SK-N-SH (cell line): ENCODE results near the gene MYD88. TPM values are rescaled to one million over a fixed set of nuclear protein-coding genes. Genes with fewer than 3 reads are reported as not detected.

Experiments
- CTCF ChIA-PET: fragments of 300-600, 350-600 bp; formaldehyde crosslinking; extraction: SDS; loops from one replicate; lab custom pipeline; 2021; lab: Yijun Ruan, JAX
- POLR2A ChIA-PET: fragments of 350-600 bp; sonication (Branson Sonifier 250); formaldehyde crosslinking; extraction: SDS; loops from one replicate; lab custom pipeline; 2020; ENCODE audit warnings: antibody characterized with exemption, inconsistent platforms; lab: Yijun Ruan, JAX
- DNase-seq: peaks from one replicate; pipeline ENCODE4 v3.0.0; 2012
- H2AFZ ChIP-seq: fragments of 200-600 bp; sonication (generic); 2 replicates; pipeline ENCODE4 v1.8.1; 2016; ENCODE audit warnings: antibody characterized with exemption, mild to moderate bottlenecking, low read depth
- H3F3A ChIP-seq: fragments of 200-600 bp; sonication (generic); replicated peaks from 2 replicates; pipeline ENCODE3; 2016; ENCODE audit warnings: antibody characterized with exemption, mild to moderate bottlenecking; ENCODE audit not compliant: insufficient read depth
- H3K27ac ChIP-seq, 2 experiments: fragments of 200-500 bp in 1 of 2; fragments of 200-600 bp in 1 of 2; sonication (Bioruptor generic) in 1 of 2; sonication (generic), shearing (Covaris generic) in 1 of 2; 2 replicates each; pipeline versions ENCODE4 v1.5.1 to v1.6.1; 2014 to 2016; ENCODE audit warnings: low read depth in 2 of 2, inconsistent platforms in 1 of 2, low read length in 1 of 2, mild to moderate bottlenecking in 1 of 2, mixed read lengths in 1 of 2
- H3K27me3 ChIP-seq: fragments of 200-600 bp; sonication (generic), shearing (Covaris generic); 2 replicates; pipeline ENCODE4 v1.6.1; 2016; ENCODE audit warnings: mixed run types; ENCODE audit not compliant: insufficient read depth
- H3K36me3 ChIP-seq, 2 experiments: fragments of 200-500 bp in 1 of 2; fragments of 200-600 bp in 1 of 2; sonication (Bioruptor generic) in 1 of 2; sonication (generic) in 1 of 2; replicated peaks in 1 of 2; 2 replicates each; pipeline versions ENCODE3 to v1.5.1; 2014 to 2016; ENCODE audit warnings: low read length in 1 of 2, mild to moderate bottlenecking in 1 of 2; ENCODE audit not compliant: insufficient read depth in 2 of 2, control insufficient read depth in 1 of 2
- H3K4me1 ChIP-seq, 2 experiments: fragments of 200-500 bp in 1 of 2; fragments of 200-600 bp in 1 of 2; sonication (Bioruptor generic) in 1 of 2; sonication (generic), shearing (Covaris generic) in 1 of 2; 2 replicates each; pipeline versions ENCODE4 v1.5.1 to v1.6.1; 2014 to 2016; ENCODE audit warnings: low read depth in 1 of 2, low read length in 1 of 2, mixed run types in 1 of 2; ENCODE audit not compliant: insufficient read depth in 2 of 2, control insufficient read depth in 1 of 2
- H3K4me2 ChIP-seq: fragments of 200-600 bp; sonication (generic), shearing (Covaris generic); 2 replicates; pipeline ENCODE4 v1.6.1; 2017; ENCODE audit warnings: mixed run types
- H3K4me3 ChIP-seq, 2 experiments: fragments of 200-500 bp in 1 of 2; fragments of 200-600 bp in 1 of 2; sonication (Bioruptor generic) in 1 of 2; sonication (generic), shearing (Covaris generic) in 1 of 2; 2 replicates each; pipeline versions ENCODE4 v1.5.1 to v1.8.1; 2014 to 2016; ENCODE audit warnings: low read depth in 2 of 2, inconsistent platforms in 1 of 2, low read length in 1 of 2, mild to moderate bottlenecking in 1 of 2, mixed read lengths in 1 of 2, moderate library complexity in 1 of 2
- H3K79me2 ChIP-seq: fragments of 200-600 bp; sonication (generic); 2 replicates; pipeline ENCODE4 v1.8.1; 2017; ENCODE audit warnings: mild to moderate bottlenecking; ENCODE audit not compliant: insufficient read depth
- H3K9ac ChIP-seq: fragments of 200-600 bp; sonication (generic); 2 replicates; pipeline ENCODE4 v1.6.1; 2017; ENCODE audit warnings: mixed run types
- H3K9me2 ChIP-seq: fragments of 200-600 bp; sonication (generic); 2 replicates; pipeline ENCODE4 v1.6.1; 2017; ENCODE audit warnings: mixed run types
- H3K9me3 ChIP-seq: fragments of 200-600 bp; sonication (generic); 2 replicates; pipeline ENCODE4 v1.6.1; 2017; ENCODE audit warnings: mixed run types, mild to moderate bottlenecking, moderate library complexity
- H4K20me1 ChIP-seq: fragments of 200-600 bp; sonication (generic); 2 replicates; pipeline ENCODE4 v1.6.1; 2017; ENCODE audit warnings: mild to moderate bottlenecking, mixed run types; ENCODE audit not compliant: insufficient read depth
- EZH2phosphoT487 ChIP-seq: fragments of 200-600 bp; sonication (generic); IDR thresholded peaks from 2 replicates; pipeline ENCODE4 v1.6.1; 2017; ENCODE audit warnings: low read depth, mixed run types, mild to moderate bottlenecking, antibody characterized with exemption, moderate library complexity, borderline replicate concordance
- FOSL2 ChIP-seq: IDR thresholded peaks from 2 replicates; pipeline ENCODE4 v1.4.0; 2012; ENCODE audit warnings: low read depth, mild to moderate bottlenecking, moderate library complexity, borderline replicate concordance
- FOXM1 ChIP-seq: IDR thresholded peaks from 2 replicates; pipeline ENCODE4 v1.4.0; 2012; ENCODE audit warnings: low read depth, mild to moderate bottlenecking
- GATA2 ChIP-seq: sonication (generic); formaldehyde crosslinking; IDR thresholded peaks from 2 replicates; pipeline ENCODE4 v1.5.0; 2020; ENCODE audit warnings: mild to moderate bottlenecking, missing genetic modification reagents
- POLR2AphosphoS5 ChIP-seq: IDR thresholded peaks from 2 replicates; pipeline ENCODE4 v1.6.1; 2012; ENCODE audit warnings: low read depth, low read length
- RCOR1 ChIP-seq: fragments of 150-350 bp; IDR thresholded peaks from 2 replicates; pipeline ENCODE4 v1.6.1; 2017; ENCODE audit warnings: antibody characterized with exemption, low read length
- RXRA ChIP-seq: IDR thresholded peaks from 2 replicates; pipeline ENCODE4 v1.4.0; 2012; ENCODE audit warnings: low read depth, mild to moderate bottlenecking, borderline replicate concordance
- SIN3A ChIP-seq: IDR thresholded peaks from 2 replicates; pipeline ENCODE4 v1.6.1; 2012; ENCODE audit warnings: low read depth, mild to moderate bottlenecking, low read length, moderate library complexity, borderline replicate concordance
- TAF1 ChIP-seq: IDR thresholded peaks from 2 replicates; pipeline ENCODE4 v1.6.1; 2012; ENCODE audit warnings: low read depth, mild to moderate bottlenecking, low read length, moderate library complexity, borderline replicate concordance
- TCF12 ChIP-seq: IDR thresholded peaks from 2 replicates; pipeline ENCODE4 v1.4.0; 2012
- TEAD4 ChIP-seq: IDR thresholded peaks from 2 replicates; pipeline ENCODE4 v1.4.0; 2012; ENCODE audit warnings: mild to moderate bottlenecking, borderline replicate concordance; ENCODE audit not compliant: insufficient read depth
- WGBS: methylation state at CpG from one replicate; pipeline ENCODE4 v1.1.6; 2017; ENCODE audit warnings: low lambda C conversion rate; 5-methylcytosine and 5-hydroxymethylcytosine counted together
- polyA plus RNA-seq, 3 experiments: library from polyadenylated mRNA; depleted of rRNA; stranded (reverse); fragments of >200 nt; gene quantifications; 2 replicates each; pipeline ENCODE4 v1.2.3, GENCODE V29; 2012

MYD88 gene
- polyA plus RNA-seq, 1 of the 3 experiments (the other 2 are of a cell fraction): 24.0 TPM

DNA sequence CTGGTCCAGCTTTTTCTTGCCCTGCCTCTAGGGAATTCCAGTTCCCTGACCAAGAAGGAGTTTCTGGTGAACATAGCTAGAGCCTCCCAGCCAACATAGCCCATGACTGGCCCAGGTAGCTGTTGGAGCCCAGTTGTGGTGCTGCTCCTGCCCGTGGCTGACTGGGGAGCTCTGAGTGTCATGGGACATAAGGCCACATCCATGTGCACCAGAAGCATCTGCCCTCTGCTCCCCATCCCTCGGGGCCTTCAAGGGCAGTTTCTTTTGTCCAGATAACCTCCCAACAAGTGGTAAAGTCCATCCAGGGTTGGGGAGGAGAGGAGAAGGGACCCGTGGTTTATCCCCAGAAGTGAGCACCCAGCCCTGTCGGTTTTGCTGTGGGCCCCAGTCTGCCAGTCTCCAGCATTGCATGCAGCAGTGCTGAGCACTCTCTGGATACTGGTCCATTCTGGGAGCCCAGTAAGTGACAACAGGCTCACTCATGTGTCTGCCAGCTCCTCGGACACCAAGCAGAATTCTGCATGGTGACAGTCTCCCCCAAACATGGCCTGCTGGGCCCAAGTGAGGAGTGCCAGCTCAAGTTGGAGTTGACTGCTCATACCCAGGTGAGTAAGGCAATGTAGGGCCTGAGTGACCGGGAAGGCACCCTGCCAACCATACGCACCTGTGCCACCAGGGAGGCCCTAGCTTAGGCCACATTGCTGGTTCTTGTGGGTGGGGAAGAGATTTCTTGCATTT is 30.4 kb upstream of the MYD88 start (continued):
- no peak for TF ChIP-seq SIN3A

DNA sequence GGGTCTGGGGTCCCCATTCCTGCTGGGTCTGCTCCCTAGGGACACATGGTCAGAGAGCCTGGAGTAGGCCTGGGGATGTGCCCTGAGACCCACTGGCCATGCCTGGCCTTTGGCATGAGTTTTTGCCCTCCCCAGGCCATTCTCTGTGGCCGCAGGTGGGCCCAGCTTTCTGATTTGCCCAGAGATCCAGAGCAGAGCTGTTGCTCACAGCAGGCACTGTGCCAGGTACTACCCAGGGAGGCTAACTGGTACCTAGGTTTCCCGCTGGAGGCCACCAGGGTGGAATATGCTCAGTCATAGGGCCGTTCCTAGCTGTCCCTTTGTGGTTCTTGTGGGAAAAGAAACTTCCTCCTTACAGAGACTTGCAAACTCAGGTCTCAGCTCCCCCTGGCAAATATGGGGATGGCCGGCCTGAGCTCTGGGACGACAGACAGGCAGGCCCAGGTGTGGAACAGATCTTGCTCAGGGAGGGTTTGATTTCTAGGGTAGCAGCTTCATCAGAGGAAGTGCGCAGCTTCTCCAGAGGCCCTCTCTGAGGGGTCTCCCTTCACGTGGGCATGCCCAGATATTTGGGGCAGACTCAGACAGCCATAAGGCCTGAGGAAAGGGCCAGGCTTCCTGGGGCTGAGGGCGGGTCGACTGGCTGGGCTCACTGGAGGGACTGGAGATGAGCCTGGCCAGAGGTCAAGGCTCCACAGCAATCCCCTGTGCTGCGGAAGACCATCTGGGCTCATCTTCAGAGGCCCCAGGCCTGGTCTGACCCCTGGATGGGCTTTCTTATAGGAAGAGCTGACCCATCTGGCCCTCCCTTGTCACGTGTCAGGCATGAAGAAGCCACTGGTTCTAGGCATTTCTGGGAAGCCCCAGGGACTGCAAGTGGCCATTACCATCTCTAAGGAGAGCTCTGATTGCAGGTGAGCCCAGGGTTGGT is 29.5 kb upstream of the MYD88 start:
- H3K4me2 ChIP-seq: no peak overlapping the region
- H3K9me3 ChIP-seq: peaks cover 15% of the 10 kb centered on the region
- no peaks in the 10 kb centered on the region for H3K9me2 ChIP-seq
- CTCF ChIA-PET: interaction anchor here (1.0 to 1.8 kb wide), 2 partner anchors 9 to 371 kb away, joined by 6 to 9 read pairs; no protein-coding TSS in a partner anchor
- no peaks in the 10 kb centered on the region for H4K20me1 ChIP-seq
- TF ChIP-seq TEAD4: no peak
- no peak for TF ChIP-seq FOXM1
- H3K36me3 ChIP-seq: no peaks in the 10 kb centered on the region
- POLR2A ChIA-PET: interaction anchor here (1.1 kb wide), 1 partner anchor 11 kb away, joined by 3 read pairs; no protein-coding TSS in a partner anchor
- H3K27ac ChIP-seq: no peak overlapping the region
- no peaks in the 10 kb centered on the region for H3K79me2 ChIP-seq
- no peak overlapping the region for H3K4me3 ChIP-seq
- H3K27me3 ChIP-seq: no peaks in the 10 kb centered on the region
- no peaks in the 10 kb centered on the region for H3K4me1 ChIP-seq
- WGBS: 55% methylated on average over 5 of the region's 11 CpGs
- DNase-seq: no peak
- no peaks in the 10 kb centered on the region for H3F3A ChIP-seq
- no peak overlapping the region for H2AFZ ChIP-seq
- no peak overlapping the region for H3K9ac ChIP-seq

DNA sequence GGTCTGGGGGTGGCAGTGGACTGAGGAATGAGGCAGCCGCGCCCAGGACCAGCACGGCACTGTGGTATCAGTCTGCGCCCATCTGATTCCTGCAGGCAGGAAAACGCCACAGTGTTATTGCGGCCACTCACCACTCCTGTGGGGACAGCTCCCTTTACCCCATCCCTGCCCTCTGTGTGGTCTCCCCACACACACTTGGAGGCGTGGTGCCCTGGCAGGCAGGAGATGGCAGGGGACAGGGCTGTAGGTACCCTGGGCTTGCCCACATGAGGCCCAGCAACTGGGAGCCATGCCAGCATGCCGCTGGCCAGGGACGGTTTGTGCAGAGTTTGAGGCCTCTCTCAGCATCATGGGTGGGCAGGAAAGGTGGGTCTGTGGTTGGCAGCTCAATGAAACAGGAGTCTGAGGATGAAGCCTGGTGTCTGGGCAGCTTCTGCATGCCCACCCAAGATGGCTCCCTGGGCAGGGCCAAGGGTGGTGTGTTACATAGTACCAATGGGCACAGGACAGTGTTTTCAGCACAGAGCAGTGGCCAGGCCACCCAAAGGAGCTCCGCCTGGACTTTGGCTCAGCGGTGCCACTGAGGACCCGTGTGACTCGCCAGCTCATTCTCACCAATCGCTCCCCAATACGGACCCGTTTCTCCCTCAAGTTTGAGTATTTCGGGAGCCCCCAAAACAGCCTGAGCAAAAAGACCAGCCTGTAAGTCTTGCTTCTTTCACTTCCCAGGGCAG is 28.7 kb upstream of the MYD88 start:
- H4K20me1 ChIP-seq: no peaks in the 10 kb centered on the region
- 83% methylated on average over 6 of the region's 17 CpGs for WGBS
- no peaks in the 10 kb centered on the region for H3K4me1 ChIP-seq
- no peak overlapping the region for H3K27ac ChIP-seq
- no peak for TF ChIP-seq TCF12
- no peak for TF ChIP-seq RXRA
- TF ChIP-seq TAF1: no peak
- TF ChIP-seq FOXM1: no peak
- no peak for TF ChIP-seq FOSL2
- TF ChIP-seq POLR2AphosphoS5: no peak
- no peak for TF ChIP-seq RCOR1
- no peak for TF ChIP-seq GATA2 (CRISPR knock-in tag)
- TF ChIP-seq EZH2phosphoT487: no peak
- H3K4me2 ChIP-seq: no peak overlapping the region
- no peaks in the 10 kb centered on the region for H3K79me2 ChIP-seq
- H3K9me2 ChIP-seq: no peaks in the 10 kb centered on the region
- H3K27me3 ChIP-seq: no peaks in the 10 kb centered on the region
- no peak overlapping the region for H3K4me3 ChIP-seq
- POLR2A ChIA-PET: no interaction called here
- CTCF ChIA-PET: interaction anchor here (1.0 kb wide), 1 partner anchor 370 kb away, joined by 6 read pairs; no protein-coding TSS in a partner anchor
- no peak overlapping the region for H2AFZ ChIP-seq
- no peak overlapping the region for H3K9ac ChIP-seq
- no peaks in the 10 kb centered on the region for H3F3A ChIP-seq
- peaks cover 12% of the 10 kb centered on the region for H3K9me3 ChIP-seq
- H3K36me3 ChIP-seq: no peaks in the 10 kb centered on the region
- DNase-seq: no peak
